Measurements from ENCODE around the gene PIK3C2G.

PIK3C2G gene

DNA sequence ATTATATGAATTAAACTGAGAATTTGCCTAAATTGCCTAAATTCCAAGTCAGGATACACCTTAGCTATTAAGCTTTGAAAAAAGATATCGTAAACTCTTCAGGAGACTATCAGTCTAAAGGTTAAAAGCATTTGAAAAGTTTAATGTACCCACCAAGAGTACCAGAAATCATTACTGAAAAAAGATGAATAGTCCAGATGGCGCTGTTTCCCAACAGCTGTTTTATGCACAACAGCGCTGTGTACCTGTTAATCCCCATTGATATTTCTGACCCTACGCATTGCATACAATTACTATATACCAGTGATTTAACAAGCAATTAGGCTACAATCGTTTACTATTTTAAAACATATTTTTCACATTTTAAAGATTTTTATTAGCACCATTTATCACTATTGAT lies 291.5 kb downstream of the PIK3C2G start:
- TF ChIP-seq, protein P1, sequence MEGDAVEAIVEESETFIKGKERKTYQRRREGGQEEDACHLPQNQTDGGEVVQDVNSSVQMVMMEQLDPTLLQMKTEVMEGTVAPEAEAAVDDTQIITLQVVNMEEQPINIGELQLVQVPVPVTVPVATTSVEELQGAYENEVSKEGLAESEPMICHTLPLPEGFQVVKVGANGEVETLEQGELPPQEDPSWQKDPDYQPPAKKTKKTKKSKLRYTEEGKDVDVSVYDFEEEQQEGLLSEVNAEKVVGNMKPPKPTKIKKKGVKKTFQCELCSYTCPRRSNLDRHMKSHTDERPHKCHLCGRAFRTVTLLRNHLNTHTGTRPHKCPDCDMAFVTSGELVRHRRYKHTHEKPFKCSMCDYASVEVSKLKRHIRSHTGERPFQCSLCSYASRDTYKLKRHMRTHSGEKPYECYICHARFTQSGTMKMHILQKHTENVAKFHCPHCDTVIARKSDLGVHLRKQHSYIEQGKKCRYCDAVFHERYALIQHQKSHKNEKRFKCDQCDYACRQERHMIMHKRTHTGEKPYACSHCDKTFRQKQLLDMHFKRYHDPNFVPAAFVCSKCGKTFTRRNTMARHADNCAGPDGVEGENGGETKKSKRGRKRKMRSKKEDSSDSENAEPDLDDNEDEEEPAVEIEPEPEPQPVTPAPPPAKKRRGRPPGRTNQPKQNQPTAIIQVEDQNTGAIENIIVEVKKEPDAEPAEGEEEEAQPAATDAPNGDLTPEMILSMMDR (IDR thresholded peaks at IDR 0.05) = peak; percentile 42

DNA sequence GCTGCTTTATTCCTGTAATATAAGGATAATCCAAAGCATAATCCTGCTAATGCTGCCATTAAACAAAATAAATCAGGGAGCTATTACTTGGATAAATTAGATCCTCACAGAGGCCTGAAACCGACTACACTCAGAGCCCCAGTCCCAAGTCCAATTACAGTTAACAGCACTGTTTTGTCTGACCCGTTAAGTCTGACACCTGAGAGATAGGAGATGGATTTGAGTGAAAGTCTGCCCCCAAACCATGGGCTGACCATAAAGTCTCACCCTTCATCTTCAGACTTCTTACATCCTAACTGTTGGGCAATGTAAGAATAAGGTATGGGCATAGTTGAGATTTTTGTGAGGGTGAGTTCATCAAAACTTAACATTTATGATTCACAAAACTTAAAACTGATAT lies 294.8 kb downstream of the PIK3C2G start:
- TF ChIP-seq, protein P1 (IDR thresholded peaks at IDR 0.05) = no peak

DNA sequence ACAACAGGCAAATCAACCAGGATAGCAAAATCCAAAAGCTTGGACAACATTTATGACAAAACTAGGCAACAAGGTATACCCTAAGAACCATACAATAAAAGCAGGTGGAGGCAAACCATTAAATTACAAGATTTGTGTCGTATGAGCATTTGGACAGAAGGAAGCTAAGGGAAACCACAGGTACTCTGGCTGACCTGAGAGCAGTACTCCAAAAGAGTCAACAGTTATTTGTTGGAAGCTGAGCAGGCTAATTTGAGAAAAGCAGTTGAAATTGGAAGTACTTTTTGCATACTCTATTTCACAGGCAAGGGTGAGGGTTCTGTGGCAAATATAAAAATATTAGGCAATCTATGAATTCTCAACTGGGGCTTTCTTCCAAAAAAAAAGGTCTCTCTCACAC lies 297.9 kb downstream of the PIK3C2G start:
- TF ChIP-seq, protein P1 (IDR thresholded peaks at IDR 0.05) = no peak

DNA sequence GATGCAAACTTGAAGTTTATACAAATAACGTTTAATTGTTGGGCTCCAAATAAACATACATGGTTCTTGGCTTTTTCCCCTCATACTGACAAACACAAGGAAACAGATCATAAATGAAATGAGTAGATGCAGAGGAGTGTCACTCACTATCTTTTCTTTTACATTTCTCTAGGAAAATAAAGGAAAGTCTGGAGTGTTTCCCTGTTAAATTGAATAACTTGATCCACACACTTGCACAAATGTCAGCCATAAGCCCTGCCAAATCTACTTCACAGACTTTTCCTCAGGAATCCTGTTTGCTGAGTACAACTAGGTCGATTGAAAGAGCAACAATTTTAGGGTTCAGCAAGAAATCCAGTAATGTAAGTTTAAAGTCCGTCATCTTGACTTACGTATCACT lies 301.2 kb downstream of the PIK3C2G start:
- TF ChIP-seq, protein P1 (IDR thresholded peaks at IDR 0.05) = no peak

DNA sequence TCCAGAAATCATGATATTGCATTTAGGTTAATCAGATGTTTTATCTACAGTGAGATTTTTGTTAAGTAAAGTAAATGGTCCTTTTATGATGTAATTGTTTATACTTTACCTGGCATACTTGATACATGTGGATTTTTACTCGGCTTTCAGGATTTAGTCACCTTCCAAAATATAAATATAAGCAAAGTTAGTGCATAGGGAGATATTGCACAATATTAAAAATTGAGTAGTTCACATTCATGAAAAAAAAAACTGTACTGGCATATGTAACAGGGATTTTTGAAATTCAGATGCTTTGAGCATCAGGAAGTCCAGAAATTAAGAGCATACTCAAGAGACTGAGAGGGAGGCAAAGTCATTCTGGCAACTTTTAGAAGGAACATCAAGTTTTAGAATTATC lies 303.0 kb downstream of the PIK3C2G start:
- TF ChIP-seq, protein P1 (IDR thresholded peaks at IDR 0.05) = no peak

DNA sequence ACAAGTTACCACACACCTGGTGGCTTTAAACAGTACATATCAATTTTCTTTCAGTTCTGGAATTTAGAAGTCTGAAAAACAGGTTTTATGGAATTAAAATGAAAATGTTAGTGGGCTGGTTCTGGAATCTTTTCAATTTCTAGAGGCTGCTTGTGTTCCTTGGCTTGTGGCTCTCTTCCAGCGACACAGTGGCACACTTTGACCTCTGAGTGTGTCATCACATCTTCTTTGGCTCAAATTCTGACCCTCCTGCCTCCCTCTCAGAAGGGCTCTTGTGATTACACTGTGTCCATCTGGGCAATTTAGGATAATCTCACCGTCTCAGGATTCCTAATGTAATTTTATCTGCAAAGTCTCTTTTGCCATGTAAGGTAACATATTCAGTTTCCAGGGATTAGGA lies 306.5 kb downstream of the PIK3C2G start:
- TF ChIP-seq, protein P1 (IDR thresholded peaks at IDR 0.05) = no peak

DNA sequence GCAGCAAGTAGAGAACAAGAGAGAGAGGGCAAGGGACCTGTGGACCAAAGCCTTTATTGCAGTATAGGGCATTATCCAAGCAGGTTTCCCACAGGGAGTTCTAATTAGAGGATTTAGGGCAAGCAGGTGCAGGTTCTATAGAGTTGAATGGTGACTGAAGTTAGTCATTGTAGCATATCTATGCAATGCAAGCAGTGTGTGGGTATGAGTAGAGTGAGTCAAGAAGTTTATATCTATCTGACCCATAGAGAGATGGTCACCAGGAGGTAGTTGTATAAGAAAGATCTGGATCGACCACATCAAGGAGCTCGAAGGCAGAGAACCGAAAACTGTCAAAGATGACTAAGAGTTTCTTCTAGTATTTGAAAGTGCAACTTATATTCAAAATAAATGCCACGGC lies 309.2 kb downstream of the PIK3C2G start:
- TF ChIP-seq, protein P1 (IDR thresholded peaks at IDR 0.05) = no peak

DNA sequence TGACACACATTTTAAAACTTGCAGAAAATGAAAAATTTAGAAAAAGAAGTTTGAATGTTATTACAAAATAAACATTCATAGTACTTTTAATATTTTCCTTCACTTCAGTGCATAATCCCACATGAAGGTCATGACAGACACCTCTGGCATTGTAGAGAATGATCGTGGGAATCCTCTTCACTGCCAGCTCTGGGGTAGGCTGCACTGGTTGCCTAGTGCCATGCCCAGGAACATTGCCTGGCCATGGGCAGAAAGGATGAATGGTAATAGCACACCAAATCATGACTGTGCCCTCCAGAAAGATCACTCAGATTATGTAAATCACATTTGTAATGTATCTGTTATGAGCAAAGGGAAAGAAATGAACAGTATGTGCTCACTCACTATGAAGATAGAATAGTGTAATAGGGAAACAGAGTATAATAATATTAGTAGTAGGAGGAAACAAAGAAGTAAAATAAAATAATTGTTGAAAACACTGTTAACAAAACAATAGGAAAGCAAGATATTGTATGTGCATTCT lies 314.8 kb downstream of the PIK3C2G start:
- TF ChIP-seq, protein P1 (IDR thresholded peaks at IDR 0.05) = no peak

Data from LNCAP (cell line).